ENCODE data around the gene LSMEM2.
A peak's percentile ranks its signal among the peaks of the same experiment; 100 is the strongest.
"Not testable (repeated sequence)": the region's sequence is repeated elsewhere in the genome, so short reads cannot be mapped to it uniquely, and the experiment has no call there.

LSMEM2 gene

DNA sequence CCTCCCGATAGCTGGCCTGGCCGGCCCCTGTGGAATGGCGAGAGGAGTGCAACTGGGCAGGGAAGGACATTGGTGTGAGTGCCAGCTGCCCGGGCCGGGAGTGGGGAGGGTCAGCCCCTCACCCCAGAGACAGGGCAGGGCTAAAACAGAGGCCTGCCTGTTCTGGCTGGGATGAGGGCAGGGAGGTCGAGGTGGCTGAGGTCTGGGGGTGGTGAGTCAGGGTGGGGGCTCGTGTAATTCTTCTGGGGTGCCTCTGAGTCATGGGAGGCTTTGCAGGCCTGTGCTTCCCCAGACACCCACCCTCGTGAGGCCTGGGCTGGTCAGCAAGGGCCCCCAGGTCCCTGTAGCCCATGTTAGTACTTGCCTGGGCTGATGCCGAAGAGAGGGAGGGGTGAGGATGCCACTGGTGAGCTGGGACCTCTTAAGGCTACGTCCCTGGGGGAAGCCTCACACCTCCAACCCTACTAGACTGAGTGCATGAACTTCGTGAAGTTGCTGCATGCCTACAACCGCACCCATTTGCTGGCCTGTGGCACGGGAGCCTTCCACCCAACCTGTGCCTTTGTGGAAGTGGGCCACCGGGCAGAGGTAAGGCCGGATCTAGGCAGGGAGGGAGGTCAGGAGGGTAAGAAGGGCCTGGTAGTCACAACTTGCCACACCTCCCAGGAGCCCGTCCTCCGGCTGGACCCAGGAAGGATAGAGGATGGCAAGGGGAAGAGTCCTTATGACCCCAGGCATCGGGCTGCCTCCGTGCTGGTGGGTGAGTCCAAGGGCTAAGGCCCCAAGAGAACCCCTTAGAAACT, 8.3 kb upstream of the LSMEM2 start:
- POLR2A ChIA-PET (ENCODE audit: low non-redundant PET), result no interaction called here
- CTCF ChIA-PET, result interaction anchor here (0.7 to 1.9 kb wide), 3 partner anchors 10 to 44 kb away, joined by 4 to 9 read pairs (median 5); no protein-coding TSS in a partner anchor
- H3K27ac ChIP-seq, result peak overlapping the region; percentile 100
- TF ChIP-seq, protein P1, sequence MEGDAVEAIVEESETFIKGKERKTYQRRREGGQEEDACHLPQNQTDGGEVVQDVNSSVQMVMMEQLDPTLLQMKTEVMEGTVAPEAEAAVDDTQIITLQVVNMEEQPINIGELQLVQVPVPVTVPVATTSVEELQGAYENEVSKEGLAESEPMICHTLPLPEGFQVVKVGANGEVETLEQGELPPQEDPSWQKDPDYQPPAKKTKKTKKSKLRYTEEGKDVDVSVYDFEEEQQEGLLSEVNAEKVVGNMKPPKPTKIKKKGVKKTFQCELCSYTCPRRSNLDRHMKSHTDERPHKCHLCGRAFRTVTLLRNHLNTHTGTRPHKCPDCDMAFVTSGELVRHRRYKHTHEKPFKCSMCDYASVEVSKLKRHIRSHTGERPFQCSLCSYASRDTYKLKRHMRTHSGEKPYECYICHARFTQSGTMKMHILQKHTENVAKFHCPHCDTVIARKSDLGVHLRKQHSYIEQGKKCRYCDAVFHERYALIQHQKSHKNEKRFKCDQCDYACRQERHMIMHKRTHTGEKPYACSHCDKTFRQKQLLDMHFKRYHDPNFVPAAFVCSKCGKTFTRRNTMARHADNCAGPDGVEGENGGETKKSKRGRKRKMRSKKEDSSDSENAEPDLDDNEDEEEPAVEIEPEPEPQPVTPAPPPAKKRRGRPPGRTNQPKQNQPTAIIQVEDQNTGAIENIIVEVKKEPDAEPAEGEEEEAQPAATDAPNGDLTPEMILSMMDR (conservative IDR thresholded peaks at IDR 0.05; ENCODE audit: low read depth), result no peak
- no peak for DNase-seq (ENCODE audit: low spot score)

DNA sequence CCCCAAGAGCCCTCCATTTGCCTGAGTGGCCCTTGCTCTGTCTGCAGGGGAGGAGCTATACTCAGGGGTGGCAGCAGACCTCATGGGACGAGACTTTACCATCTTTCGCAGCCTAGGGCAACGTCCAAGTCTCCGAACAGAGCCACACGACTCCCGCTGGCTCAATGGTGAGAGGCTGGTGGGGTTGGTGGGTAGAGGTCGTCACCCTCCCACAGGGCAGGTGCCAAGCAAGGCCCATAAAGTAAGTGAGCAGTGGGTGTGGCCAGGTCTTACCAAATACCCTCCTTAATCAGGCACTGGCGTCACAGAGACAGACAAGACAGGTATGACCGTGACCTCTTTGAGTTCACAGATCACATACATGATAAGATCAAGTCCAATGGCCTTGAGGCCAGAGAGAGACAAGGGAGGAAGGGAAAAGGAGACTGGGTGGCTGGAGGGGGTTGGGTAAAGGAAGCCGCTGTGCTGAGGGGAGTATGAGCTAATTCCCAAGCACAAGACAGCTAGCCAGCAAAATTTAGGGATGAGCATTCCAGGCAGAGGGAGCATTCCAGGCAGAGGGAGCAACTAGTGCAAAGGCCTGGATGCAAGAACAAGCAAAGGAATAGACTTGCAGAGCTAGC, 7.5 kb upstream of the LSMEM2 start:
- DNase-seq (ENCODE audit: low spot score), result no peak
- TF ChIP-seq, protein P1 (conservative IDR thresholded peaks at IDR 0.05; ENCODE audit: low read depth), result no peak
- peak overlapping the region; percentile 100 for H3K27ac ChIP-seq
- ChIA-PET POLR2A (ENCODE audit: low non-redundant PET) (no interaction called here), CTCF (interaction anchor here (0.7 to 1.9 kb wide), 2 partner anchors 28 to 45 kb away, joined by 5 to 9 read pairs; no protein-coding TSS in a partner anchor)

DNA sequence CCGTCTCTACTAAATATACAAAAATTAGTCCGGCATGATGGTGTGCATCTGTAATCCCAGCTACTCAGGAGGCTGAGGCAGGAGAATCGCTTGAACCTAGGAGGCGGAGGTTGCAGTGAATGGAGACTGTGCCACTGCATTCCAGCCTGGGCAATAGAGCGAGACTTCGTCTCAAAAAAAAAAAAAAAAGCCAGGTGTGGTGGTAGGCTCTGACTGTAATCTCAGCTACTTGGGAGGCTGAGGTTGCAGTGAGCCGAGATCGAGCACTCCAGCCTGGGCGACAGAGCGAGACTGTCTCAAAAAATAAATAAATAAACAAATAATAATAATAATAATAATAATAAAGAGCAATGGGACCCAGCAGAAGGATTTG, 6.4 kb upstream of the LSMEM2 start:
- POLR2A ChIA-PET (ENCODE audit: low non-redundant PET); DNase-seq (ENCODE audit: low spot score): not testable (repeated sequence)
- H3K27ac ChIP-seq, result peak overlapping the region; percentile 100
- CTCF ChIA-PET, result interaction anchor here (0.7 to 1.9 kb wide), 2 partner anchors 46 to 415 kb away, joined by 4 to 9 read pairs; no protein-coding TSS in a partner anchor

DNA sequence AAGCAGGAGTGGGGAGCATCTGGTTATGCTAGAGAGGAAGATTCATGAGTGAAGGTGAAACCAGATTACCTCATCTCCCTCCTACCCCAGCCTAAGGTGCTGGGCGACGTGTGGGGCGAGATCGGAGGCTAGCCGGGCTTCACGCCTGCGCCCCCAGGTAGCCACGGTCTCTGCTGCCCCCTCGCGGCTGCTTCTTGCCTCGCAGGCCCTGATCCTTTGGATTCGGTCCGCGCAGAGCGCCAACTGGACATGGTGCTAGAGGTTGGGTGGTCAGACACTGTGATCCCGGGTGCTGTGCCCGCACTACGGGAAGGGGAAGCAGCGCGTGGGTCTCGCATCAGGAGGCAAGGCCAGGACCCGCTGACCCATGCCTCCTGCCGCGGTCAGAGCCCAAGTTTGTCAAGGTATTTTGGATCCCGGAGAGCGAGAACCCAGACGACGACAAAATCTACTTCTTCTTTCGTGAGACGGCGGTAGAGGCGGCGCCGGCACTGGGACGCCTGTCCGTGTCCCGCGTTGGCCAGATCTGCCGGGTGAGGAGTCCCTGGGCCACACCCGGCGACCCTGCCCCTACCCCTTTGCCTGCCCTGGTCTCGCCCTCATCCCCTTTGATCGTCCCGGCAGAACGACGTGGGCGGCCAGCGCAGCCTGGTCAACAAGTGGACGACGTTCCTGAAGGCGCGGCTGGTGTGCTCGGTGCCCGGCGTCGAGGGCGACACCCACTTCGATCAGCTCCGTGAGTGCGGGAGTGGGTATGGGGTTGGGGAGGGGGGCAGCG, 5.8 kb upstream of the LSMEM2 start:
- TF ChIP-seq, protein P1 (conservative IDR thresholded peaks at IDR 0.05; ENCODE audit: low read depth), result peak; percentile 87
- DNase-seq (ENCODE audit: low spot score), result peak; percentile 82
- H3K27ac ChIP-seq, result peak overlapping the region; percentile 44
- ChIA-PET CTCF (interaction anchor here (0.7 kb wide), 1 partner anchor 416 kb away, joined by 4 read pairs; no protein-coding TSS in a partner anchor), POLR2A (ENCODE audit: low non-redundant PET) (no interaction called here)

DNA sequence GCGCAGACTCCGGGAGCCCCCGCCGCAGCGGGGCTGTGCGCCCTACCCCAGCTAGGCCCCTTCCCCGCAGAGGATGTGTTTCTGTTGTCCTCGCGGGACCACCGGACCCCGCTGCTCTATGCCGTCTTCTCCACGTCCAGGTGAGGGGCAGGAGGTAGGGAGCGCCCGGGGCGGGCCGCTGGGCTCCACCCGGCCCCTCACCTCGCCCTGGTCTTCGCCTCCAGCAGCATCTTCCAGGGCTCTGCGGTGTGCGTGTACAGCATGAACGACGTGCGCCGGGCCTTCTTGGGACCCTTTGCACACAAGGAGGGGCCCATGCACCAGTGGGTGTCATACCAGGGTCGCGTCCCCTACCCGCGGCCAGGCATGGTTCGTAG, 5.2 kb upstream of the LSMEM2 start:
- CTCF ChIA-PET, result no interaction called here
- POLR2A ChIA-PET (ENCODE audit: low non-redundant PET), result no interaction called here
- H3K27ac ChIP-seq, result no peak overlapping the region; the same call in 1 of the 2 replicates
- DNase-seq (ENCODE audit: low spot score), result no peak
- TF ChIP-seq, protein P1 (conservative IDR thresholded peaks at IDR 0.05; ENCODE audit: low read depth), result no peak

DNA sequence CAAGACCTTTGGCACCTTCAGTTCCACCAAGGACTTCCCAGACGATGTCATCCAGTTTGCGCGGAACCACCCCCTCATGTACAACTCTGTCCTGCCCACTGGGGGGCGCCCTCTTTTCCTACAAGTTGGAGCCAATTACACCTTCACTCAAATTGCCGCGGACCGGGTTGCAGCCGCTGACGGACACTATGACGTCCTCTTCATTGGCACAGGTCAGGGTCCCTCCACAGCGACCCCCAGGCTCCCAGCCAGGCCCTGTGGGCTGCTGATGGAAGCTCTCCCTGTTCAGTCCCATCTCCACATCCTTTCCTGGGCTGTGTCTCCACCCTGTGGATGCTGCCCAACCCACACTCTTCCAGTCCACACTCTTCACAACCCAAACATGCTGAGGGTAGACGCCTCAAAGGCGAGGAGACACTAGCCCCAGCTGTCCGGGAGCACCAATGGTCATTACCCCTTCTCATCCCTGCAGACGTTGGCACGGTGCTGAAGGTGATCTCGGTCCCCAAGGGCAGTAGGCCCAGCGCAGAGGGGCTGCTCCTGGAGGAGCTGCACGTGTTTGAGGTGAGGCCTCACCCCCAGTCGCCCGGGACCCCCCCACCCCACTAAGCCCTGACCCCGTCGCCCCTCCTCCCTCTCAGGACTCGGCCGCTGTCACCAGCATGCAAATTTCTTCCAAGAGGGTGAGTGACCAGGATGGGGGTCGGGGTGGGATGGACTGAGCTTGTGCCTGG, 4.3 kb upstream of the LSMEM2 start:
- no peak for DNase-seq (ENCODE audit: low spot score)
- TF ChIP-seq, protein P1 (conservative IDR thresholded peaks at IDR 0.05; ENCODE audit: low read depth), result peak; percentile 69
- POLR2A ChIA-PET (ENCODE audit: low non-redundant PET), result no interaction called here
- H3K27ac ChIP-seq, result peak overlapping the region; percentile 1; the same call in 1 of the 2 replicates
- CTCF ChIA-PET, result interaction anchor here (0.7 to 0.9 kb wide), 3 partner anchors 10 to 218 kb away, joined by 3 to 5 read pairs (median 4); no protein-coding TSS in a partner anchor
